Measurements from ENCODE around the gene HOXD10.

The HOXD10 gene

GRCh38 chr2:176128172-176128981, 11.8 kb downstream of the HOXD10 start:
- Histone ChIP-seq H3K27ac (replicated peaks) (no peak overlapping the region), H3K27me3 (ENCODE audit: insufficient read depth, poor library complexity, severe bottlenecking) (peaks cover 88% of the 10 kb centered on the region), H3K4me3 (replicated peaks; ENCODE audit: insufficient read depth, low read length) (no peak overlapping the region)
- TF ChIP-seq POLR2AphosphoS5 (IDR thresholded peaks at IDR 0.05; ENCODE audit: low read depth) (no peak), GABPA (IDR thresholded peaks at IDR 0.05; ENCODE audit: low read depth) (no peak), CTCF (IDR thresholded peaks at IDR 0.05; ENCODE audit: insufficient read depth, low read length) (no peak), SPI1 (IDR thresholded peaks at IDR 0.05; ENCODE audit: borderline replicate concordance, low read depth) (no peak), REST (IDR thresholded peaks at IDR 0.05; ENCODE audit: insufficient replicate concordance, low read depth) (no peak)
- DNase-seq (ENCODE audit: low read depth in 1 of 2, low spot score in 1 of 2), result peak in 1 of 2 experiments; percentile 30

- Histone ChIP-seq H3K27me3 (ENCODE audit: insufficient read depth, poor library complexity, severe bottlenecking) (peaks cover 84% of the 10 kb centered on the region), H3K4me3 (replicated peaks; ENCODE audit: insufficient read depth, low read length) (0 out of 2 replicates have a peak within 1 kb of the TSS, but pooled peaks have one; percentile 14), H3K27ac (replicated peaks) (no peak within 1 kb of the TSS)
- no peak for TF ChIP-seq SPI1 (IDR thresholded peaks at IDR 0.05; ENCODE audit: borderline replicate concordance, low read depth)
- TF ChIP-seq CTCF (IDR thresholded peaks at IDR 0.05; ENCODE audit: insufficient read depth, low read length), result no peak
- TF ChIP-seq POLR2AphosphoS5 (IDR thresholded peaks at IDR 0.05; ENCODE audit: low read depth), result no peak
- no peak for DNase-seq (ENCODE audit: low read depth in 1 of 2, low spot score in 1 of 2)
Measured at GRCh38 chr2:176128982-176129796, 12.6 kb downstream of the HOXD10 start, which contains the start of gene HOXD8. Gene HOXD8 (plus strand): TSS chr2:176129705. CDS start chr2:176130367, 662 bp downstream.

GRCh38 chr2:176129813-176130146, 13.2 kb downstream of the HOXD10 start:
- TF ChIP-seq SPI1 (IDR thresholded peaks at IDR 0.05; ENCODE audit: borderline replicate concordance, low read depth), result no peak
- no peak for TF ChIP-seq CTCF (IDR thresholded peaks at IDR 0.05; ENCODE audit: insufficient read depth, low read length)
- TF ChIP-seq POLR2AphosphoS5 (IDR thresholded peaks at IDR 0.05; ENCODE audit: low read depth), result no peak
- TF ChIP-seq GABPA (IDR thresholded peaks at IDR 0.05; ENCODE audit: low read depth), result no peak
- TF ChIP-seq REST (IDR thresholded peaks at IDR 0.05; ENCODE audit: insufficient replicate concordance, low read depth), result no peak
- no peak overlapping the region for H3K27ac ChIP-seq (replicated peaks)
- DNase-seq (ENCODE audit: low read depth in 1 of 2, low spot score in 1 of 2), result no peak
- no peak overlapping the region for H3K4me3 ChIP-seq (replicated peaks; ENCODE audit: insufficient read depth, low read length)
- peaks cover 83% of the 10 kb centered on the region for H3K27me3 ChIP-seq (ENCODE audit: insufficient read depth, poor library complexity, severe bottlenecking)

All from HL-60 (cell line).